K562 (cell line): ENCODE data around the gene HTR1A. TPM values are rescaled to one million over a fixed set of nuclear protein-coding genes. Genes with fewer than 3 reads are reported as not detected.

Experiments used
- CBX5 ChIP-seq: IDR thresholded peaks from 2 replicates; pipeline ENCODE4 v1.6.1; 2014; ENCODE audit warnings: low read depth, borderline replicate concordance
- DMBX1 ChIP-seq: fragments of 250-450 bp; sonication (Bioruptor Pico); IDR thresholded peaks from 2 replicates; pipeline ENCODE4 v1.8.0; 2022; ENCODE audit warnings: inconsistent platforms, mild to moderate bottlenecking, moderate library complexity, borderline replicate concordance
- EGR1 ChIP-seq: fragments of 450-650 bp; conservative IDR thresholded peaks from 2 replicates; pipeline ENCODE4 v1.6.1; 2017; ENCODE audit warnings: mild to moderate bottlenecking
- EHMT2 ChIP-seq: fragments of 450-650 bp; IDR thresholded peaks from 2 replicates; pipeline ENCODE4 v1.6.1; 2018; ENCODE audit warnings: antibody characterized with exemption
- ELF4 ChIP-seq: fragments of 450-650 bp; formaldehyde crosslinking; IDR thresholded peaks from 2 replicates; pipeline ENCODE4 v1.4.0; 2022; ENCODE audit warnings: missing genetic modification characterization
- FOXA3 ChIP-seq, 2 experiments: fragments of 450-650 bp in 1 of 2; sonication (generic) in 1 of 2; formaldehyde crosslinking; IDR thresholded peaks in 1 of 2; conservative IDR thresholded peaks in 1 of 2; 2 replicates each; pipeline versions ENCODE4 v1.4.0 to v1.8.0; 2020 to 2022; ENCODE audit warnings: mild to moderate bottlenecking in 2 of 2, missing genetic modification reagents in 1 of 2
- KLF13 ChIP-seq: fragments of 450-650 bp; IDR thresholded peaks from 2 replicates; pipeline ENCODE4 v1.6.1; 2016; ENCODE audit warnings: missing genetic modification characterization, low read depth, mild to moderate bottlenecking, missing compliant biosample characterization, moderate library complexity, borderline replicate concordance
- MCM3 ChIP-seq: fragments of 450-650 bp; IDR thresholded peaks from 2 replicates; pipeline ENCODE4 v1.6.1; 2016
- MIER1 ChIP-seq: fragments of 450-650 bp; IDR thresholded peaks from 2 replicates; pipeline ENCODE4 v1.6.1; 2016; ENCODE audit warnings: antibody characterized with exemption, mild to moderate bottlenecking, low read depth
- POU5F1 ChIP-seq: fragments of 150-350 bp; IDR thresholded peaks from 2 replicates; pipeline ENCODE4 v1.6.1; 2014; ENCODE audit warnings: borderline replicate concordance, low read length, low read depth, mild to moderate bottlenecking; ENCODE audit not compliant: partially characterized antibody
- RBM22 ChIP-seq: fragments of 200-400 bp; formaldehyde crosslinking; IDR thresholded peaks from 2 replicates; pipeline ENCODE4 v1.6.1; 2018; ENCODE audit warnings: low read length, low read depth; ENCODE audit not compliant: poor library complexity, severe bottlenecking
- SLC30A9 ChIP-seq: fragments of 250-450 bp; sonication (Bioruptor Pico); IDR thresholded peaks from 2 replicates; pipeline ENCODE4 v1.8.0; 2022; ENCODE audit warnings: mild to moderate bottlenecking, moderate library complexity
- ZC3H11A ChIP-seq: IDR thresholded peaks from 2 replicates; pipeline ENCODE4 v1.6.1; 2012; ENCODE audit warnings: low read depth, low read length, improper control_type of control experiment
- ZNF3 ChIP-seq: fragments of 250-450 bp; sonication (Bioruptor Pico); IDR thresholded peaks from 2 replicates; pipeline ENCODE4 v1.5.0; 2021; ENCODE audit warnings: mild to moderate bottlenecking, moderate library complexity
- ZNF778 ChIP-seq: fragments of 450-650 bp; formaldehyde crosslinking; IDR thresholded peaks from 2 replicates; pipeline ENCODE4 v1.4.0; 2020; ENCODE audit warnings: mild to moderate bottlenecking, moderate library complexity
- polyA plus RNA-seq, 8 experiments: library from polyadenylated mRNA; depleted of rRNA in 4 of 8; stranded (reverse) in 5 of 8; unstranded in 3 of 8; fragments of >200 nt; fragmentation: Nextera tagmentation in 2 of 8; fragmentation: Illumina TruSeq in 1 of 8; extraction: Ambion mirVana in 2 of 8; extraction: Trizol in 1 of 8; gene quantifications; 2 replicates each; pipeline versions ENCODE4 v1.2.1 to v1.2.3, GENCODE V29; 2011 to 2014; ENCODE audit warnings: inconsistent platforms in 1 of 8, missing spikeins in 1 of 8
- total RNA-seq, 7 experiments: library from RNA; depleted of rRNA in 6 of 7; stranded (reverse); fragments of >200 nt in 6 of 7; fragmentation: Illumina TruSeq in 2 of 7; extraction: Trizol in 2 of 7; gene quantifications; 2 replicates each; pipeline versions ENCODE4 v1.2.1 to v1.2.3, GENCODE V29; 2011 to 2021; ENCODE audit warnings: low replicate concordance in 1 of 7
- TF ChIP-seq, protein P1 (sequence below), 2 experiments: fragments of 250-450 bp in 1 of 2; fragments of 450-650 bp in 1 of 2; sonication (Bioruptor Pico) in 1 of 2; IDR thresholded peaks; 2 replicates each; pipeline versions ENCODE4 v1.6.1 to v1.8.0; 2016 to 2021; ENCODE audit warnings: mild to moderate bottlenecking in 2 of 2, moderate library complexity in 2 of 2, missing compliant biosample characterization in 1 of 2, missing genetic modification characterization in 1 of 2
- TF ChIP-seq, protein P2 (sequence below), 2 experiments: fragments of 450-650 bp; IDR thresholded peaks; 2 replicates each; pipeline ENCODE4 v1.6.1; 2018; ENCODE audit warnings: mild to moderate bottlenecking in 2 of 2, low read depth in 1 of 2; ENCODE audit not compliant: partially characterized antibody in 2 of 2
- TF ChIP-seq, protein P3 (sequence below): IDR thresholded peaks from 3 replicates; pipeline ENCODE4 v1.6.1; 2011; ENCODE audit warnings: borderline replicate concordance, mild to moderate bottlenecking, moderate library complexity; ENCODE audit not compliant: insufficient read length; ENCODE audit errors: extremely low read depth
- TF ChIP-seq, protein P4 (sequence below): fragments of 250-450 bp; sonication (Bioruptor Pico); IDR thresholded peaks from 2 replicates; pipeline ENCODE4 v1.5.0; 2021

Gene HTR1A
- total and polyA plus RNA-seq, 9 of the 15 experiments (the other 6 are each of a cell fraction or from before 2014, with no cell fraction given), result not detected

DNA sequence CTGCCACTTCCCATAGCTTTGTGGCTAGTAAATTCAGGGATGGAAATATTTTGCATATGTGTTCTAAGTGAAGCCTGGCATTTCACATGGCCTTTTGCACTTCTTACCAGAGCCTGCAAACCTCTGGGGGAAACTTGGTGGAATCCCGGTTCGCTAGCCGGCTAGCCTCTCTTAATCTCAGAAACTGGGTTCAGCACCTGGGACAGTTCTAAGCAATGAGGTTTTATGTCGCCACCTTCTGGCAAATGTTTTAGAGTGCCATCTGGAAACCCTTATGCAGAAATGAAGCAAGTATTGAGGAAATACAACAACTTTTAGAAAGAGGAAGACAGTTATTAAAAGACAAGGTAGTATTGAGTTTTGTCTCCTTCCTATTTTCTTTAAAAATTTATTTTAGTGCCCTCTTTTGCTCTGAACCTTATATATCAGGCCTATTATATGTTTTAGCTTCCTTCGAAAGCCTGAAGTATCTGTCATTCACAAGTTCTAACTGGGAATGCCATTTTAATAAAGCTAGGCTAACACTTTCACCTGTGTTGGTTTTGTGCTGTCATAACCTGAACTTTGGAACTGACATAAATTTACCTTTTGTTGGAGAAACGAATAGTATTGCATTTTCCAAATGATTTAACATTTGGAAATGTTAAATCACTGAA, 963 bp upstream of the HTR1A start (continued):
- TF ChIP-seq EGR1 (no peak), POU5F1 (no peak), CBX5 (no peak), ZC3H11A (no peak), ELF4 (no peak), MIER1 (peak; percentile 90), KLF13 (no peak), SLC30A9 (CRISPR knock-in tag) (no peak), FOXA3 (CRISPR knock-in tag; conservative IDR thresholded peaks at IDR 0.05 in 1 of 2, IDR thresholded peaks at IDR 0.05 in 1 of 2) (no peak), MCM3 (no peak), DMBX1 (CRISPR knock-in tag) (peak; percentile 35; the same call in 1 of the 2 replicates), EHMT2 (peak; percentile 97), ZNF3 (CRISPR knock-in tag) (no peak), ZNF778 (CRISPR knock-in tag) (no peak), RBM22 (no peak)
- TF ChIP-seq, protein P1, sequence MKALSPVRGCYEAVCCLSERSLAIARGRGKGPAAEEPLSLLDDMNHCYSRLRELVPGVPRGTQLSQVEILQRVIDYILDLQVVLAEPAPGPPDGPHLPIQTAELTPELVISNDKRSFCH (CRISPR knock-in tag; IDR thresholded peaks at IDR 0.05), result no peak
- TF ChIP-seq, protein P1 (tag; IDR thresholded peaks at IDR 0.05), result no peak
- TF ChIP-seq, protein P2, sequence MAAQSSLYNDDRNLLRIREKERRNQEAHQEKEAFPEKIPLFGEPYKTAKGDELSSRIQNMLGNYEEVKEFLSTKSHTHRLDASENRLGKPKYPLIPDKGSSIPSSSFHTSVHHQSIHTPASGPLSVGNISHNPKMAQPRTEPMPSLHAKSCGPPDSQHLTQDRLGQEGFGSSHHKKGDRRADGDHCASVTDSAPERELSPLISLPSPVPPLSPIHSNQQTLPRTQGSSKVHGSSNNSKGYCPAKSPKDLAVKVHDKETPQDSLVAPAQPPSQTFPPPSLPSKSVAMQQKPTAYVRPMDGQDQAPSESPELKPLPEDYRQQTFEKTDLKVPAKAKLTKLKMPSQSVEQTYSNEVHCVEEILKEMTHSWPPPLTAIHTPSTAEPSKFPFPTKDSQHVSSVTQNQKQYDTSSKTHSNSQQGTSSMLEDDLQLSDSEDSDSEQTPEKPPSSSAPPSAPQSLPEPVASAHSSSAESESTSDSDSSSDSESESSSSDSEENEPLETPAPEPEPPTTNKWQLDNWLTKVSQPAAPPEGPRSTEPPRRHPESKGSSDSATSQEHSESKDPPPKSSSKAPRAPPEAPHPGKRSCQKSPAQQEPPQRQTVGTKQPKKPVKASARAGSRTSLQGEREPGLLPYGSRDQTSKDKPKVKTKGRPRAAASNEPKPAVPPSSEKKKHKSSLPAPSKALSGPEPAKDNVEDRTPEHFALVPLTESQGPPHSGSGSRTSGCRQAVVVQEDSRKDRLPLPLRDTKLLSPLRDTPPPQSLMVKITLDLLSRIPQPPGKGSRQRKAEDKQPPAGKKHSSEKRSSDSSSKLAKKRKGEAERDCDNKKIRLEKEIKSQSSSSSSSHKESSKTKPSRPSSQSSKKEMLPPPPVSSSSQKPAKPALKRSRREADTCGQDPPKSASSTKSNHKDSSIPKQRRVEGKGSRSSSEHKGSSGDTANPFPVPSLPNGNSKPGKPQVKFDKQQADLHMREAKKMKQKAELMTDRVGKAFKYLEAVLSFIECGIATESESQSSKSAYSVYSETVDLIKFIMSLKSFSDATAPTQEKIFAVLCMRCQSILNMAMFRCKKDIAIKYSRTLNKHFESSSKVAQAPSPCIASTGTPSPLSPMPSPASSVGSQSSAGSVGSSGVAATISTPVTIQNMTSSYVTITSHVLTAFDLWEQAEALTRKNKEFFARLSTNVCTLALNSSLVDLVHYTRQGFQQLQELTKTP (IDR thresholded peaks at IDR 0.05; ENCODE audit: low read depth in 1 of 2, partially characterized antibody in 2 of 2), result peak in 1 of 2 experiments; percentile 44
- TF ChIP-seq, protein P3, sequence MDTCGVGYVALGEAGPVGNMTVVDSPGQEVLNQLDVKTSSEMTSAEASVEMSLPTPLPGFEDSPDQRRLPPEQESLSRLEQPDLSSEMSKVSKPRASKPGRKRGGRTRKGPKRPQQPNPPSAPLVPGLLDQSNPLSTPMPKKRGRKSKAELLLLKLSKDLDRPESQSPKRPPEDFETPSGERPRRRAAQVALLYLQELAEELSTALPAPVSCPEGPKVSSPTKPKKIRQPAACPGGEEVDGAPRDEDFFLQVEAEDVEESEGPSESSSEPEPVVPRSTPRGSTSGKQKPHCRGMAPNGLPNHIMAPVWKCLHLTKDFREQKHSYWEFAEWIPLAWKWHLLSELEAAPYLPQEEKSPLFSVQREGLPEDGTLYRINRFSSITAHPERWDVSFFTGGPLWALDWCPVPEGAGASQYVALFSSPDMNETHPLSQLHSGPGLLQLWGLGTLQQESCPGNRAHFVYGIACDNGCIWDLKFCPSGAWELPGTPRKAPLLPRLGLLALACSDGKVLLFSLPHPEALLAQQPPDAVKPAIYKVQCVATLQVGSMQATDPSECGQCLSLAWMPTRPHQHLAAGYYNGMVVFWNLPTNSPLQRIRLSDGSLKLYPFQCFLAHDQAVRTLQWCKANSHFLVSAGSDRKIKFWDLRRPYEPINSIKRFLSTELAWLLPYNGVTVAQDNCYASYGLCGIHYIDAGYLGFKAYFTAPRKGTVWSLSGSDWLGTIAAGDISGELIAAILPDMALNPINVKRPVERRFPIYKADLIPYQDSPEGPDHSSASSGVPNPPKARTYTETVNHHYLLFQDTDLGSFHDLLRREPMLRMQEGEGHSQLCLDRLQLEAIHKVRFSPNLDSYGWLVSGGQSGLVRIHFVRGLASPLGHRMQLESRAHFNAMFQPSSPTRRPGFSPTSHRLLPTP, result no peak
- TF ChIP-seq, protein P4, sequence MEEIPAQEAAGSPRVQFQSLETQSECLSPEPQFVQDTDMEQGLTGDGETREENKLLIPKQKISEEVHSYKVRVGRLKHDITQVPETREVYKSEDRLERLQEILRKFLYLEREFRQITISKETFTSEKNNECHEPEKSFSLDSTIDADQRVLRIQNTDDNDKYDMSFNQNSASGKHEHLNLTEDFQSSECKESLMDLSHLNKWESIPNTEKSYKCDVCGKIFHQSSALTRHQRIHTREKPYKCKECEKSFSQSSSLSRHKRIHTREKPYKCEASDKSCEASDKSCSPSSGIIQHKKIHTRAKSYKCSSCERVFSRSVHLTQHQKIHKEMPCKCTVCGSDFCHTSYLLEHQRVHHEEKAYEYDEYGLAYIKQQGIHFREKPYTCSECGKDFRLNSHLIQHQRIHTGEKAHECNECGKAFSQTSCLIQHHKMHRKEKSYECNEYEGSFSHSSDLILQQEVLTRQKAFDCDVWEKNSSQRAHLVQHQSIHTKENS (CRISPR knock-in tag), result no peak
